GM19452 (cell line): Measurements from ENCODE around the gene AGXT.

ENCODE experiments used
- ATAC-seq: cut with Tn5 transposase; IDR thresholded peaks from one replicate; pipeline ENCODE4 v1.9.1; 2021; ENCODE audit not compliant: unreplicated experiment

AGXT gene

DNA sequence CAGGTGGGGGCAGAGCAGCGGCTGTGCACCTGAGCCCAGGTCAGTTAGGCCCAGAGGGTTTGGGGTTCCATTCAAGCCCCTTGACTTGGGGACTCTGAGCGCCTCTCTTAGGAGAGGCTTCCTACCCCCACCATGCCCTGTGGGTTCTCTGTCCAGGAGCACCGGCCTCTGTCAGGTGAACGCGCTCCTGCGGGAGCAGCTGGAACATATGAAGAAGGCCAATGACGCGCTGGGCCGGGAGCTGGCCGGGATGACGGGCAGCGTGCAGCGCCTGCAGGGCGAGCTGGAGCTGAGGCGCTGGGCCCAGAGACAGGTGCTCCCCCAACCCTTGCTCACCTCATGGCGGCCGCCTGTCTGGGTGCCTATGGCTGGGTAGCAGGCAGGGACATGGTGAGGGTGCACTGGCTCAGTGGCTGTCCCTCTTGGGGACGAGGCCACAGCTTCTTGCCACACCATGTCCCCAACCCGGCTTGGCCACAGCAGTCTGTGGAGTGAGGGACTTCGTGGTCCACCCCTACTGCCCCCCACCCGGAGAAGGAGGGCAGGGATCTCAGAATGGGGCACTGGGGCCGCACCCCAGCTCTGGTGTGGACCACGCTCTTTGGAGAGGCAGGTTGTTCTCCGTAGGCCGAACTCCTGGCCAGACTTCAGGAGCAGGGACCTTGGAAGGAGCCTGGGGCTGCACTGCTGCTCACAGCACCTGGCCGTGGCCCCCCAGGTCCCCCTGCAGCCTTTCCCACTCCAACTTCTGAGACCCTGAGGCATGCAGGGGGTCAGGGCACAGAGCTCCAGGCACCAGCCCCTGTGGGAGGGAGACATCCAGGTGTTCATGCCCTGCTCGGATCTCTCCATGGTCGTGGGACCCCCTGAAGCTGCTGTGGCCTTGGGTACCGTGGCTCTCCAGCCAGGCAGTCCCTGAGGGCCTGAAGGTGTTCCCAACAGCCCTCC is 57.2 kb downstream of the AGXT start:
- ATAC-seq: no peak

DNA sequence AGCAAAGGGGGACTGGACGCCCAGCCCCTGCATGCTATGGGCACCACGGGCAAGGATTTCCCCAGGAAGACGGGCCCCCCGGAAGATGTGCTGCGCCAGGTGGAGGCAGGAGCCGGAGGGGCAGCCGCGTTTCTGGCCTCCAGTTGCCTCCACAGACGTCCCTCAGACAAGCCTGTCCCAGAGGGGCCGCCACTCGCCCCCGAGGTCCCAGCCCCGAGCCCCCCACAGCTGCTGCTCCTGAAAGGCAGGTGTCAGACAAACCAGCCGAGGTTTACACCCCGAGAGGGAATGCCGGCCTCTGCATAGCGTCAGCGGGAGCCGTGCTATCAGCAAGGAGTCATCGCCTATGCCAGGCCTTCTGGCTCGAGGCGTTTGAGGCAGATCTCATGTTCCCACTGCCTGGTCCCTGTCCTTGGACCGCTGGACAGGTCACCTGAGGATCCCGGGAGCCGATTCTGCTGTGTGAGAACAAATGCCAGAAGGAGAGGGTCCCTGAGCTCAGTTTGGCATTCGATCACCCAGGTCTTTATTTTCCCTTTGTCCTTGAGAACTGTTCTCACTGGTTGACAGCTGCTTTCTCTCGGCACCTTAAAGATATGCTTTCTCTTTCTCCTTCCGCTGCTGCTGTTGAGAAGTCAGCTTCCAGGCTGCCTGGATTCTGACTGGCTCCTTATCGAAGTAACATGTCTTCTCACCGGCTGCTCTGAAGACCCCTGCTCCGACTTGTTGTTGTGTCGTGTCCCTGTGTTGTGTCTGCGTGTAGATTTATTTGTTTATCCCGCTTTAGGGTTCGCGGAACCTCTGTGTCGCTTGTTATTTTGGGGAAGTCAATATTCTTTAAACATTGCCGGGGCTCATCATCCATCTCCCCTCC is 58.1 kb downstream of the AGXT start:
- ATAC-seq: no peak

DNA sequence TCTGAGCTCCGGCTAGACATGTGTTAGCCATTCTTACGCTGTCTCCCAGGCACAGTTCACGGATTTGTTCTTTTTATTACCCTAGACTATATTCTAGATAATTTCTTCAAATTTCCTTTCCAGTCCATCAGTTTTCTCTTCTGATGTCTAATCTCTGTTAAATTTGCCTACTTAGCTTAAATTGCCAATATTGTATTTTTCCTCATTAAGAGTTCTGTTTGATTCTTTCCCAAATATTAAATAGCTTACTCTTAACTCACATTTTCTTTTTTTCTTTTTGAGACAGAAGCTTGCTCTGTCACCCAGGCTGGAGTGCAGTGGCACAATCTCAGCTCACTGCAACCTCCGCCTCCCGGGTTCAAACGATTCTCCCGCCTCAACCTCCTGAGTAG is 58.8 kb downstream of the AGXT start:
- no peak for ATAC-seq

DNA sequence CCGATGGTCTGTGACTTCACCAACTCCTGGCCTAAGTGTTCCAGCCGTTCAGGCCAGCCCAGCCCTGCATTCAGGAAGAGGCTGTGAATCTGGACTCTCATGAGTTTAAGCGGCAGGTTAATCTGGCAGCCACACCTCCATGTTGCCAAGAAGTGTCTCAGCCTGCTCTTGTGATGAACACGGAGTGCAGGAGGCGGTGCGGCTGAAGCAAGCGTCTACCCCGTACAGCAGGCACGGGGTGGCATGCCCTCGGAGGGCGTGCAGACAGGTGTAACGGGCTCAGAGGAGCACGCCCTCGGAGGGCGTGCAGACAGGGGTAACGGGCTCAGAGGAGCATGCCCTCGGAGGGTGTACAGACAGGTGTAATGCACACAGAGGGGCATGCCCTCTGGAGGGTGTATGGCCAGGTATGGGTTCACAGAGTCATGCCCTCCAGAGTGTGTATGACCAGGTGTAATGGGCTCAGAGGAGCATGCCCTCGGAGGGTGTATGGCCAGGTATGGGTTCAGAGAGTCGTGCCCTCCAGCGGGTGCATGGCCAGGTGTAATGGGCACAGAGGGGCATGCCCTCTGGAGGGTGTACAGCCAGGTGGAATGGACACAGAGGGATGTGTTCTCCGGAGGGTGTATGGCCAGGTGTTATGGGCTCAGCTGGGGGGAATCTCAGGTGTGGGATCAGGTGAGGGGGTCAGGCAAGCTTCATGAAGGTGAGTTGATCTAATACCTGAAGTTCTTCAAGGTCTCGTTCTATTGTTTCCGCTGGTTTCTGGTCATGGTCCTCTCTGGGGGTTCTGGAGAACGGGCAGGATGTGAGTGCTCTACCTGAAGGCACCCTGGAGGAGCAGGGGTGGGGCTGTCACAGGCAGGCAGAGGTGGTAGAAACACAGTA is 60.1 kb downstream of the AGXT start:
- no peak for ATAC-seq

DNA sequence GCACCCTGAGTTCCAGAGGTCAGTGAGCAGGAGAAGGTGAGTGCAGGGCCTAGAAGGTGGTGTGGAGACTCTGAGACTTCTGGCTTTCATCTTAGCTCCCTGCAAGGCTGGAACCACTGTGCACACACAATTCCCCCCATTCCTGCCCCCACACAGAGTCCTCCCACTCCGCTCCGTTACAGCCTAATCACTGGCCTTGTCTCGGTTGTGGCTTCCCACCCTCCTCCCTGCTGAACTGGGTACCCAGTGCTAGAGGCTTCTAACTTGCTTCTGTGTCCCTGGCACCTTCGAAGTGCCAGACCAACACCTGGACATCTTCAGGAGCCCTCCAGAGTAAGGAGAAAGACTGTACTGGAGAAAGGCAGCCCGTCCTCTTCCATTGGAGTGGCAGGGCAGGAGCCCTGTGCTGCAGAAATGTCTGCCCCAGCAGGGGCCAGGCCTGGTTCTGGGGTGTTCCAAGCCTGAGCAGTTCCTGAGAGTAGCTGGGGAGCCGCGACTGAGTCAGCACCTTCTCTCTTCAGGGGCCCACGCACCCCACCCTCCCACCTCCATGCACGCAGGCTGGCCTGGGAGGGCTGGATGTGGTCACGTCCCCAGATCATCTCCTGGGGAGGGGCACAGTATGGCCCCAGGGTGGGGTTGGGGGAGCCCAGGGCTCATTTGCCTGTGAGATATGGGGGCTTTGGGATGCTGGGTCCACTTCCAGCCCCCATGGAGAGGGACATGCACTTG is 60.9 kb downstream of the AGXT start:
- no peak for ATAC-seq
